Stimulated activated CD8-positive, alpha-beta memory T cell treated with anti-CD3 and anti-CD28 coated beads, Interleukin-2, amount 100 ng/mL, for 1 hour (primary cell): ENCODE data around the gene PLK5.
A peak's percentile ranks its signal among the peaks of the same experiment; 100 is the strongest.

Experiments used
- DNase-seq, 2 donors: peaks; one replicate each; pipeline ENCODE4 v3.0.0-alpha.2; 2020; ENCODE audit warnings: low read depth in 2 of 2

The PLK5 gene

DNA sequence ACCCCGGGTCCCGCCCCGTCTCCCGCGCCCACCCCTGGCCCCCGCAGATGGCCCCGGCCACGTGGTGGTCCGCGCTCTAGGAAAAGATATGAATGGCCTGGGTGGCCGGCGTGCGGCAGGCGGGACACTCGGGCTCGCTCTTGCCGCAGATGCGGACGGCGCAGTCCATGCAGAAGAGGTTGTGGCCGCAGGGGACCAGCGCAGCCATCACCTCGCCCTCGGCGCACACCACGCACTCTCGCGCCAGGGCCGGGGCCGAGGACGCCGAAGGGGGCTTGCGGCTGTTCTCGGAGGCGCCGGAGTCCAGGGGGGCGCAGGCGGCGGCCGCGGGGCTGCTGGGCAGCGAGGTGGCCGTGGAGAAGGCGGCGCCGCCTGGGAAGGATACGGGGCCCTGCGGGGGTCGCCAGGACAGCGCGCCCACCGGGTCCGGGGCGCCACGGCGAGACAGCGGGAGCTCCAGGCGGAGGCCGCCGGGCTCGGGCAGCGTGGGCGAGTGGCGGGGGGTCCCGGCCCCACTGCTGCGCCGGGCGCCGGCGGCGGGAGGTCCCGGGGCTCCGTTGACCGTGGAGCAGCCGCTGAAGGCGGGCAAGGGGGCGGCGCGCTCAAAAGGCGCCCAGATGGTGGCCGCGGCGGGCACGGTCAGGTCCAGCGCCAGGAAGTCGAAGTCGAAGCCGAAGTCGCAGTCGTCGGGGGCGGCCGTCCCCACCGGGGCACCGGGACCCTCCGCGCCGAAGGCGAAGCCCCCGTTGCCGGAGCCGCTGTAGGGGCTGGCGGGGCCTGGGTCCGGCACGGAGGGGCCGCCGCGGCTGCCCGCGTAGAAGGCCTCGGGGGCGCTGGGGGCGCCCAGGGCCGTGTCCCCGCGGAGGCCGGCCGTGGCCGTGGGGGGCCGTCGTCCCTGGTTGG lies 31.9 kb downstream of the PLK5 start:
- DNase-seq, result no peak

DNA sequence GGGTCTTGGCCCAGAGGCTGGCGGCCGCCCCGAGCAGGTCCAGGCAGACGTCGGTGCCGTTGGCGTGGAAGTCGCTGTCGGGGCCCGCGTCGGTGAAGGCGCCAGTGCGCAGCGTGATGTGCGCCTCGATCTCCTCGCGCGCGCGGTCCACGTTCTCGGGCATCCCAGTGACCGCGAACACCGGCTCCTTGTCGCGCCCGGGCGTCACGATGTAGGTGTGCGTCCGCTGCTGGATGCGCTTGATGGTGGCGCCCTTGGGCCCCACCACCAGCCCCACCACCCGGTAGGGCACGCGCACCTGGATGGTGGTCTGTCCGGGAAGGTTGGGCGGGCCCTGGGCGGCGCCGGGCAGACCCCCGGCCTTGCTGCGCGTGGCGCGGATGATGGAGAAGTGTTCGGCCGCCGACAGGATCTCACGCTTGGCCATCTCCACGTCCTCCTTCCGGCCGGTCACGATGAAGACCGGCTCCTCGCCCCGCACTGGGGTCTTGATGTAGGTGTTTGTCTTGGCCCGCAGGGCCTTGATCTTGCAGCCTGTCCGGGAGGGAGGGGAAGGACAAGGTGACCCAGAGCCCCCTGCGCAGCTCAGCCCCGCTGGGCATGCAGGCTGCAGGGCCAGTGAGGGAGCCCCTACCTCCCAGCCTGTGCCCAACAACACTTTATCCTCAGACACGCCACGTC lies 32.7 kb downstream of the PLK5 start:
- no peak for DNase-seq

DNA sequence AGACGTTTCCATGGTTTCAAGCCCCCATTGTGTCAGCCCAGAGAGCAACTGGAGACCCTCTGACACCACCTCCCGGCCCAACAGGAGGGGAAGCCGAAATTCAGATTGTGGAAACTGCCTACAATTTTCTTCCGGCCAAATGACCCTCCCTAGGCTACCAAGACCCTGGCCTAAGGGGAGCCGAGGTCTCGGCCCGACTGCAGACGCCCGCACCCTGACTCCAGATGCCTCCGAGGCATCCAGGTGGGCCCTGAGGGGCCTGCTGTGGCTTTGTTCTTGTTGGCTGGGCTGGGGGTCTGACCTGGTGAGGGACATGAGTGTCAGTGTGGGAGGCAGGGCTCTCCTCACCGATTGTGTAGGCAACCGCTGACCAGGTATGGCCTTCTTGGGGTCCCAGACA lies 34.7 kb downstream of the PLK5 start:
- no peak for DNase-seq

DNA sequence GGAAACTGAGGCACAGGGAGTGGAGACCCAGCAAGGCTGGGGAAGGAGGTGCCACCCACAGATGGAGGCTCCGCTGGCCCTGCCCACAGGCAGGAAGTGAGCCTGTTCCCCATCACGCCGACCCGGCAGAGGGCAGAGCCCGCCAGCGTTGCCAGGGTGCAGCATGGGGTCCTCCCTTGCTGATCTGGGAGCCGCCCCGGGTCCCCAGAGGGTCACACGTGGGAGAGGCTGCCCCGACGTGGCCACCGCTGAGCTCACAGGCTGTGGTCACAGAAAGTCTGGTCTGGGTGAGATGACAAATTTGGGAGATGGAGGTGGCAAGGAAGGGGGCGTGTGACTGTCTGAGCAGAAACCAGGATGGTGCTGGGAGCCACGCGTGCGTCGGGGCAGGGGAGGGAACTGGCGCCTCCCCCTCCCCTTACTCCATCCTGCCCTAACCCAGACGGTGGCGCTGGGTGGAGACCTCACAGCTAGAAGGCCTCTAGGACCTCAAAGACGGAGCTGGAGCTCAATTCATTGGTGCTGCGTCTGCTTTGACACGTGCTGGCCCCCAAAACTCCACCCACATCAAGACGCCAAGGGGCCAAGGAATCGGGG lies 36.5 kb downstream of the PLK5 start:
- DNase-seq, result no peak

DNA sequence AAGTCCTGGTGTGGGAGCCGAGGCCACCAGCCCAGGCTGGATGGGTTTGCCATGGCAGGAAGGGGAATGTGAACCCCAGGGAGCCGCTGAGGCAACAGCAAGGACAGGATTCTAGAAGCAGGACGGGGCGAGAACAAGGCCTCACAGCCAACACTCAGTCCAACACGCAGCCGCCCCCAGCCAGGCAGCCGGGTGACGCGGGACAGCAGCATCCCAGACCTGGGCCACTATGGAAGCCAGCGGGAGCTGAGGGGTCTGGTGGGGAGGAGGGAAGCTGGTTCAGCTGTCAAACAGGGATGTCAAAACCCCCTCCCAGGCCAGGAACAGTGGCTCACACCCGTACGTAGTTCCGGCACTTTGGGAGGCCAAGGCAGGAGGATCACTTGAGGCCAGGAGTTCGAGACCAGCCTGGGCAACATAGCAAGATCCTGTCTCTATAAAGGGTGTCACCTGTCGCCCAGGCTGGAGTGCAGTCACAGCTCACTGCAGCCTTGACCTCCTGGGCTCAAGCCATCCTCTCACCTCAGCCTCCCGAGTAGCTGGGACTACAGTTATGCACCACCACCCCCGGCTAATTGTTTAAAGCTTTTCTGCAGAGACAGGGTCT lies 37.5 kb downstream of the PLK5 start:
- no peak for DNase-seq

DNA sequence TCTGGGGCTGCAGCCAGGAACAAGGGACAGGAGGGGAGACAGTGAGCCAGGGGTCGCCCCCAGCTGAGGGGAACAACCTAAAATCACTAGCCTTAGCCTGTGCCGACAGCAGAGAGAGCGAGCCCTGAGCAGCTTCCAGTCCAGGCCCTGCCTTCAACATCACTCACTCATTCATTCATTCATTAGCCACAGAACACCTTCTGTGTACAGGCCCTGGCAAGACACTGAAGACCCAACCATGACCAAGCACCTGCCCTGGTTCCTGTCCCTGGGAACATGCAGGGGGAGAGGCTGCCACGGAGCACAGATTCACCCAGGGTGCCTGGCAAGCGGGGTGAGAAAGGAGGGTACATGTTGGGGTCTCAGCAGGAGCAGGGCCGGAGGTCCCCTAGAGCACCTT lies 39.4 kb downstream of the PLK5 start:
- no peak for DNase-seq

DNA sequence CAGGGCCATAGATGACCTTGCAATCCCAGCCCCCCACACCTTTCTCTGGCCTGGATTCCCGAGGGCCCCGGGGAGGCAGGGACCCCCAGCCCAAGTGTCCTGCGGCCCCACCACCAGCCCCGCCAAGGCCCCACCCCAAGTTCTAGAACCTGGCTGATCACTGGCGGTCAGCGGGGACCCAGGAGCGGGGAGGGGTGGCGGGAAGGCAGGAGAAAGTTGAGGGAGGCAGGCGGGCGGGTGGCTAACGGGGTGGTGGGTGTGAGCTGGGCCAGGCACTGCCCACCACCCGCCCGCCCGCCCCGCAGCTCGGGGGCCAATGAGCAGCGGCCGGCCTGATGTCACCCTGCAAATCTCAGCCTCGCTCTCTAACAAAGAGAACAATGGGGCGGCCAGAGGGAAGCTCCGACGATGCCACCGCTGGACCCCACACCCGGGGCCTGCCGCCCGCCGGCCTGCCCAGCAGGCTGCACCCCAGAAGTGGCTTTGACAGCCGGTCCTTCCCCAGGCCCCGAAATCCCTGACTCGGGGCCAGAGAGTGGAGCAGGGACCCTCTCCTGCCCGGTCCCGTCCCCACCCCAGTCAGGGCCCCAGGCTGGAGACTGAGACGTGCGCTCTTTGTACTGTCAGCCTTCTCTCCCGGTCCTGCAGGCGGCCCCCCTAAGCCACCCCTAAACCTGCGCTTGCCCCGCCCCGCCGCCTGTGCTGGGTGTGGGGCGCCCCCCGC lies 42.7 kb downstream of the PLK5 start:
- DNase-seq, result no peak

DNA sequence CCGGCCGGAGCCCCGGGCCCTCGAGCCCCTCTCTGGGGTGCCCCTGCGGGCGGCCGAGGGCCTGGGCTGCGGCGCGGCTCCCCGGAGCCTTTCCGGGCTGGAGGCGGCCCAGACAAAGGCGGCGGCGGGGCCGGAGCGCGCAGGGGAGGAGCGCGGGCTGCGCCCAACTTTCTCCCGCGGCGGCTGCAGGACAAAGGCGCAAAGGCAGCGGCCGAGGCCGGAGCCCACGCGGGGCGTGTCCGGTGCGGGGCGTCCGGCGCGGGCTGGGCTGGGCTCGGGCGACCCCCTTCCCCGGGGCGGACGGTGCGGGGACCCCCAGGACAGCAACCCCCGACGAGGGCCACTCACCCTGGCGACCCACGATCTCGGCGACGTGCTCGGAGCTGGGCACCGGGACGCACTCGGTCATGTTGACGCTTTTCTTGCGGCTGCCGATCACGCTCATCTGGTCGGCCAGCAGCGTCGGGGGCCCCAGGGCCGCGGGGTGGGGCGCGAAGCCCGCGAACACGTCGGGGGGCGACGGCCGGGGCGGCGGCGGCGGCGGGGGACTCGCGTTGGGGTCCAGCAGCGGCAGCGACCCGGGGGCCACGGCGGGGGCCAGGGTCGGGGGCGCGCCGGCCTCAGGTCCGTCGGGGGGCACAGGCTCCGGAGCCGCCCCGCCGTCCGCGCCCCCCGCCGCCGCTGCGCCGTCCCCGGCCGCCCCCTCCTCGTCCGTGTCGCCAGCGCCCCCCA lies 43.4 kb downstream of the PLK5 start:
- DNase-seq, result no peak

DNA sequence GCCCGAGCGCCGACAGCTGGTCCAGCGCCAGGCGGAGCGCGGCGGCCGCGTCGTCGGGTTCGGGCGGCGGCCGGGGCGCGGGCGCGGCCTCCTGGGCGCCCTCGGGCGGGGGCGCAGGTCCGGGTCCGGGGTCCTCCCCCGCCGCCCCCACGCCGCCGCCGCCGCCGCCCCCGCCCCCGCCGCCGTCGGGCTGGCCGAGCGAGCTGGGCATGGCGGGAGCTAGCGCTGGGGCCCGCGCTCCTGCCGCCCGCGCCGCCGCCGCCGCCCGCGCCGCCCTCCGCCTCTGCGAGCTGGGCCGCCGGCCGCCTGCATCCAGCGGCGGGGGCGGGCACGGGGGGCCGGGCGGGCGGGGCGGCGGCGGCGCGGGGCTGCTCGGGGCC lies 44.0 kb downstream of the PLK5 start:
- DNase-seq, result no peak

DNA sequence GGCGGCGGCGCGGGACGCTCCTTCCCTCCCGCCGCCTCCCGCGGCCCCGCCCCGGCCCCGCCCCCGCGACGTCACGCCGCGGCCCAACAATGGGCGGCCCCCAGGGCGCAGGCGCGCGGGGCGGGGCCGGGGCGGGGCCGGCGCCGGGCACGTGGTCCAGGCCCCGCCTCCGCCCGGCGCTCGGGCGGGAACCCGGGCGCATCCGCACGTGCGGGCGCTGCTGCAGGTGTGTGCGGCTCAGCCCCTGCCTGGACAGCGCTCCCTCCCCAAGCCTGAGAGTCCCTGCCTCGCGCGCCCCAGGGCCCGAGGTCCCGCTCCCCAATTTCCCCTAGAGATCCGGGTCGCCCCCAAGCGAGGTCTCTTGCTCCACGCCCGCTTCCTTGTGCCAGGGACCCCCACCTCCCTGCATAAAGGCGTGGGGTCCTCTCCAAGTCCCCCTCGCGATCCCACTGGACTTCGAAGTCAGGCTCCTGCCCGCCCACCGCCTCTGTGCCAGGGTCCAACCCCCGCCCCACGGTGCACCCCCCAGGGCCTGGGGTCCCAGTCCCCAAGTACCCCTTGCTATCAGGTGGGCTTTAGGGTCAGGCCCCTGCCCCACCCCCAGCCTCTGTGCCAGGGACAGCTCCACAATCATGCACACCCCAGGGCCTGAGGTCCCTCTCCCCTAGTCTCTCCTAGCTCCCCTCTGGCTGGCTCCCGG lies 44.6 kb downstream of the PLK5 start, which contains the start of gene MEX3D:
TSS of gene MEX3D (minus strand) at position 6 of the 700 bp plus-strand sequence. CDS start 267 bp downstream, outside the sequence.
- peak; percentile 68 to 71 for DNase-seq

DNA sequence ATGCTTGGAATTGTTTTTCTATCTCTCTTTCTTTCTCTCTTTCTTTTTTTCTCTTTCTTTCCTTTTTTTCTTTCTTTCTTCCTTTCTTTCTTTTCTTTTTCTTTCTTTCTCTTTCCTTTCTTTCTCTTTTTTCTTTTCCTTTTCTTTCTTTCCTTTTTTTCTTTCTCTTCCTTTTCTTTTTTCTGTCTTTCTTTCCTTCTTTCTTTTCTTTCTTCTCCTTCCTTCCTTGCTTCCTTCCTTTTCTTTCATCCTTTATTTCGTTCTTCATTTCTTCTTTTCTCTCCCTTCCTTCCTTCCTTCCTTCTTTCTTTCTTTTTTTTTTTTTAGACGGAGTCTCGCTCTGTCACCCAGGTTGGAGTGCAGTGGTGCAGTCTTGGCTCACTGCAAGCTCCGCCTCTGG lies 46.1 kb downstream of the PLK5 start:
- no peak for DNase-seq

DNA sequence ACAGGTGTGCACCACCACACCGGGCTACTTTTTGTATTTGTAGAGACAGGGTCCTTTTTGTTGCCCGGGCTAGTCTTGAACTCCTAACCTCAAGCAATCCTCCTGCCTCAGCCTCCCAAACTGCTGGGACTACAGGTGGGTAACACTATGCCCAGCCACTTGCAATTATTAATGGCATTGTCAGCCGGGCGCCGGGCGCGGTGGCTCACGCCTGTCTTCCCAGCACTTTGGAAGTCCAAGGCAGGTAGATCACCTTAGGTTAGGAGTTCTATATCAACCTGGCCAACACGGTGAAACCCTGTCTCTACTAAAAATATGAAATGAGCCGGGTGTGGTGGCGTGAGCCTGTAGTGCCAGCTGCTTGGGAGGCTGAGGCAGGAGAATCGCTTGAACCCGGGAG lies 47.0 kb downstream of the PLK5 start:
- DNase-seq, result no peak

DNA sequence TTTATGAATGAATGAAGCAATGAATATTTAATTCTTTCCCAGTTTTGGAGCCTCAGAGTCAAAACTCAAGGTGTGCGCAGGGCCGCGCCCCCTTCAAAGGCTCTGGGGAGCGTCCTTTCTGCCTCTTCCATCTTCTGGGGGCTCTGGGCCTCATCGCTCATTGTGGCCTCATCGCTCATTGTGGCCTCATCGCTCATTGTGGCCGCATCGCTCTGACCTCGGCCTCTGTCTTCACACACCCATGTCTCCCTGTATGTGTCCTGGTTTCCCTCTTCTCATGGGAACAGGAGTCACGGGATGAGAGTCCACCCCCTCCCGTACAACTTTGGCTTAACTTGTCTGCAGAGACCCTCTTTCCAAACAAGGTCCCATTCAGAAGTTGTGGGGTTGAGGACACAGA lies 47.5 kb downstream of the PLK5 start:
- no peak for DNase-seq

DNA sequence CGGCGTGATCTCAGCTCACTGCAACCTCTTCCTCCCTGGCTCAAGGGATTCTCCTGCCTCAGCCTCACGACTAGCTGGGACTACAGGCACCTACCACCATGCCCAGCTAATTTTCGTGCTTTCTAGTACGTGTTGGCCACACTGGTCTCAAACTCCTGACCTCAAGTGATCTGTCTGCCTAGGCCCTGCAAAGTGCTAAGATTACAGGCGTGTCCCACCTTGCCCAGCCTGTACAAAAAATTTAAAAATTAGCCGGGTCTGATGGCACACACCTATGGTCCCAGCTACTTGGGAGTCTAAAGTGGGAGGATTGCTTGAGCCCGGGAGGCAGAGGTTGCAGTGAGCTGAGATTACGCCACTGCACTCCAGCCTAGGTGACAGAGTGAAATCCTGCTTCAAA lies 48.9 kb downstream of the PLK5 start:
- no peak for DNase-seq

DNA sequence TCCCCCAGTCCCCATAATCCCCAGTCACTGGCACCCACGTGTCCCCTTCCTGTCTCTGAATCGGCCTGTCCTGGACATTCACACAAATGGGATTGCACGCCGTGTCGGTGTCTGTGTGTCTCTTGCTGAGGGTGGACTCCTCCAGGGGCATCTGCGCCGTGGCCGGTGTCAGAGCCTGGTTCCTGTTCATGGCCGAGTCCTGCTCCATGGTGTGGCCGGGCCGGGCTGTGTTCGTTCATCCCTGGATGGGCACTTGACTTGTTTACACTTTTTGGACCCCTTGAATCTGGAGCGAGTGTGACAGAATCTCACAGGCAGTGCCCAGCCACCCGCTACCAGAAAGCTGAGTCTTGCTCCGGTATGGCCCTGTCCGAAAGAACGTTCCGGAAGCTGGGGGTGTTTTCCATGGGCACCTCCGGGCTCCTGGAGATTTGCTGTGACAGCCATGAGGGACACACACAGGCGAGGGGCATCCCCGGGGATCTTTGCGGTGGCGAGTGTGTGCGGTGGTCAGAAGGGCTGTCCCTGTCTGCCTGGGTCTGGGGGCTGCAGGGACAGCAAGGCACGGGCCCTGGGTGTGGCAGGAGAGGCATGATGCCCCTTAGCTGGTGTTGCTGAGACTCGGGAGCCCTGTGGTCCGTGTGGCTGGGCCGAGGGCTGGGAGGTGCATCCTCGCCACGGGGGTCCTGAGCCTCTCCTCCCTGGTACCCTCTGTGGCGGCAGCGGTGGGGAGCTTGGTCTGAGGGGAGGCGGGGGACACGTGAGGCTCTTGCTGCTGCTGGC lies 50.7 kb downstream of the PLK5 start:
- no peak for DNase-seq

DNA sequence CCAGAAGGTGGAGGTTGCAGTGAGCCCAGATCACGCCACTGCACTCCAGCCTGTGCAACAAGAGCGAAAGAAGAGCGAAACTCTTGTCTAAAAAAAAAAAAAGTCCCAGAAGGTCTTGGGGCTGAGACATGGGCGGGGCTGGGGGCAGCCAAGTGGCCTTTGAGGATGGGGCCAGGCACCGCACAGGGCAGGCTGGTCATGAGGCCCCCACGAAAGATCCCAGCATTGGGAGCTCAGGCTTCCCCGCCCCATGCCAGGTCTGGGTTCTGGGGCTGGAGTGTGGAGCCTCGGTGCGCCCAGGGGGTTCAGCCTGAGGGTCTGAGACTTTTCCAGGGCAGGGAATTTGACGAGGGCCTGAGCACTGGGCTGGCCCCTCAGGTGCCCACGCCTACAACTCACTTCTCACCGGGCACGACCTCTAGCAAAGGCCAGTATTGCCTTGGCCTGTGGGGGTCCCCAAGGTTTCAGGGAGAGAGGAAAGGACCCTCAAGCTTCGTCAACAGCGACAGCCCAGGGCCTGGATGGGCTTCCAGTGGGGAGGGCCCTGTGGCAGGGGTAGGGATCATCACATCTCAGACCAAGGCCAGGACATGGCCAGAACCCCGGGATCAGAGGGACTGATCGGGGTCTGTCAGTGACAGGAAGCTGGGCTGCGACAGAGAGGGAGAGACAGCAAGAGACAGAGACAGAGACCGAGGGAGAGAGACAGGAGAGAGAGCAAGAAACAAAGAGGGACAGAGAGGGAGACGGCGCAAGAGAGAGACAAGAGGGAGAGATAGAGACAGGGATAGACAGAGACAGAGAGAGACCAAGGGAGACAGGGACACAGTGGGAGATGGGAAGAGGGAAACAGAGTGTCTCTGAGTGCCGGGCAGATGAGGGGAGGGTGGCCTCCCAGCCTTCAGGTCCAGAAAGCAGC lies 51.7 kb downstream of the PLK5 start:
- DNase-seq, result no peak

DNA sequence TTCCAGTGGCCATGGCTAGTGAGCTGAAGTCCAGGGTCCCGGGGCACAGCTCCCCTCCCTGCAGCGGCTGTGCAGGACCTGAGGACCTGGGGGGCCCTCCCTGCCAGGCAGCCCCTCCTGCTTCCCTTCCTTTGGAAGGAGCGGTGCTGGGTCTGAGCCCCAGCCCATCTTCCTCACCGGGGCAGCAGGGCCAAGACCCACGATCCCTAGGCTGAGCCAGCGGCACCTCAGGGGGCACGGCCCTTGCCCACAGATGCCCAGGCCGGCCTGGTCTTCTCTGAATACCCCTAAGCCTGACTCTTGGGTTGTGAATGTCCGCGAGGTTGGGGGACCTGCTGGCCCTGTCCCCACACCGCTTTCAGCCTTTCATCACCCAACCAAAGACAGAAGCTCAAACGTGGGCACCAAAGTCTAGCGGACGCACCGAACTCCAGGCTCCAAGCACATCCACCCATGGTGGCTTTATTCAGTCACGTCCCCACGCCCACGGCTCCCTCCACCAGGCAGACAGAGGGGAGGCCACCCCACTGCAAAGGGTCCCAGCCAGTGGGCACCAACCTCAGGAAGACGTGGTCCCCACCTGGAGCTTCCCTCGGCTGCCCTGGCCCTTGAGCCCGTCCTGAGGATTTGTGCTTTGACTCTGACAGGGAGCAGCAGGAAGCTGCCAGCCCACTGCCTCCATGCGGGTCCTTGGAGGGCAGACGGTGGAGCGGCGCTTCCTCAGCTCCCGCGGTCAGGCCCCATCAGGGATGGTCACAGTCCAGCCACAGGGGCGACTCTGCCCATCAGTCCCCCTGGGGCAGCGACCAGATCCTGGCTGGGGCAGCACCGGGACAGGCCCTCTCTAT lies 52.6 kb downstream of the PLK5 start:
- DNase-seq, result no peak
